A673 (cell line): ENCODE results near the gene INTS6L. TPM values are rescaled to one million over a fixed set of nuclear protein-coding genes. Genes with fewer than 3 reads are reported as not detected.

Experiments used
- BruUV-seq: library from RNA; stranded (reverse); fragments of 400-500 nt; replicated peaks from 2 replicates; lab custom pipeline; 2021; lab: Mats Ljungman, UMichigan
- CTCF ChIA-PET: fragments of 300-600 bp; sonication (Branson Sonifier 250); formaldehyde crosslinking; loops from one replicate; lab custom pipeline; 2022; ENCODE audit warnings: antibody characterized with exemption; lab: Charles Lee
- POLR2A ChIA-PET: fragments of 300-600 bp; sonication (Branson Sonifier 250); formaldehyde crosslinking; loops from one replicate; lab custom pipeline; 2022; ENCODE audit warnings: antibody characterized with exemption; ENCODE audit not compliant: low non-redundant PET; lab: Charles Lee
- DNase-seq: peaks from one replicate; pipeline ENCODE4 v3.0.0-alpha.2; 2015; ENCODE audit warnings: low spot score
- H3K27ac ChIP-seq: fragments of 200-600 bp; sonication (generic); 2 replicates; pipeline ENCODE4 v1.5.1; 2016; ENCODE audit warnings: mixed run types, low read depth, mild to moderate bottlenecking, mixed read lengths, antibody characterized with exemption, low read length; ENCODE audit not compliant: poor library complexity, severe bottlenecking
- H3K27me3 ChIP-seq: fragments of 200-600 bp; sonication (generic); replicated peaks from 2 replicates; pipeline ENCODE4 v1.6.1; 2017; ENCODE audit warnings: mixed run types, low read depth, mild to moderate bottlenecking, mixed read lengths, antibody characterized with exemption, low read length; ENCODE audit not compliant: insufficient read depth, poor library complexity
- H3K36me3 ChIP-seq: fragments of 200-600 bp; sonication (generic); 2 replicates; pipeline ENCODE4 v1.6.1; 2016; ENCODE audit warnings: mixed run types, mild to moderate bottlenecking, mixed read lengths, antibody characterized with exemption, low read length; ENCODE audit not compliant: insufficient read depth, poor library complexity, severe bottlenecking
- H3K4me1 ChIP-seq: fragments of 200-600 bp; sonication (generic); 2 replicates; pipeline ENCODE4 v1.6.1; 2017; ENCODE audit warnings: mixed run types, mild to moderate bottlenecking, mixed read lengths, antibody characterized with exemption, low read length; ENCODE audit not compliant: insufficient read depth, poor library complexity, severe bottlenecking
- H3K4me3 ChIP-seq: fragments of 200-600 bp; sonication (generic); 2 replicates; pipeline ENCODE4 v1.5.1; 2016; ENCODE audit warnings: low read depth, mixed run types, mild to moderate bottlenecking, mixed read lengths, low read length; ENCODE audit not compliant: poor library complexity, severe bottlenecking
- H3K9me3 ChIP-seq: fragments of 200-600 bp; sonication (generic); 2 replicates; pipeline ENCODE4 v1.6.1; 2016; ENCODE audit warnings: mixed run types, low read depth, mild to moderate bottlenecking, mixed read lengths, antibody characterized with exemption, low read length; ENCODE audit not compliant: poor library complexity, severe bottlenecking
- EZH2 ChIP-seq: fragments of 200-600 bp; sonication (generic); IDR thresholded peaks from 2 replicates; pipeline ENCODE4 v1.6.1; 2017; ENCODE audit warnings: borderline replicate concordance, low read depth, mild to moderate bottlenecking, mixed read lengths, antibody characterized with exemption, low read length; ENCODE audit not compliant: poor library complexity, severe bottlenecking
- intact Hi-C: fragments of 100-400 bp; cut with micrococcal nuclease; formaldehyde crosslinking; loops from one replicate; pipeline ENCODE4 v1.10.0; 2022; ENCODE audit not compliant: unreplicated experiment
- total RNA-seq: library from RNA; stranded (reverse); gene quantifications from 2 replicates; pipeline ENCODE4 v1.2.3, GENCODE V29; 2021
- TF ChIP-seq, protein P1 (sequence below): fragments of 300-800, 200-600 bp; sonication (generic); conservative IDR thresholded peaks from 2 replicates; pipeline ENCODE4 v1.5.1; 2017; ENCODE audit warnings: low read depth, mild to moderate bottlenecking, antibody characterized with exemption, low read length, moderate library complexity, mixed read lengths

Gene INTS6L
- total RNA-seq, 1 experiment from 2014 or later: 14.4 TPM

DNA sequence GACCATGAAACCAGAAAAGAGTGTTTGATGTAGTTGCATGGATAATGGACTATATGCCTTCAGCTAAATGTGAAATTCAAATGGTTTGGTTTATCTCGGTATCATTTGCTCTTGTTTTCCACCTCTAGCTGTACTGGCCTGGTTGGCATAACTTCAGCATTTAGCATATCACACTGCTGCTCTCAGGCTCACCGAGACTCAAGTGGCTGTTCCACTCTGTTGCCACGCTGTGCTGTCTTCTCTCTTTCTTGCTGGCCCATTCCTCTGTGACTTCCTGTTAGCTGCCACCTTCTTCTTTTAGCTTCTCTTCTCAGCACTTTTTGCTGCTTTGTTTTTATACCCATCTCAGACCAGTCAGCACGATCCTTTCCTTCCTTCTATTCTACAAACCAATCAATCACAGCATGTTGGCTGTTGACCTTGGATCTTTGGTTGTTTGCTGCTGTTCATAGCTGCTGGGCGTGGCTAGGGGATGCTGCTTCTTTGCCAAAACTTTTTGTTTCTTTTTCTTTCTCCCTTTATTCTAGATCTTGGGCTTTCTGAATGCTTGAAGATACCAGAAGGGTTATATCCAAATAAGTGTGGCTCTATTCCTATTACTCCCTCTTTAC lies 24.0 kb downstream of the INTS6L start:
- TF ChIP-seq, protein P1, sequence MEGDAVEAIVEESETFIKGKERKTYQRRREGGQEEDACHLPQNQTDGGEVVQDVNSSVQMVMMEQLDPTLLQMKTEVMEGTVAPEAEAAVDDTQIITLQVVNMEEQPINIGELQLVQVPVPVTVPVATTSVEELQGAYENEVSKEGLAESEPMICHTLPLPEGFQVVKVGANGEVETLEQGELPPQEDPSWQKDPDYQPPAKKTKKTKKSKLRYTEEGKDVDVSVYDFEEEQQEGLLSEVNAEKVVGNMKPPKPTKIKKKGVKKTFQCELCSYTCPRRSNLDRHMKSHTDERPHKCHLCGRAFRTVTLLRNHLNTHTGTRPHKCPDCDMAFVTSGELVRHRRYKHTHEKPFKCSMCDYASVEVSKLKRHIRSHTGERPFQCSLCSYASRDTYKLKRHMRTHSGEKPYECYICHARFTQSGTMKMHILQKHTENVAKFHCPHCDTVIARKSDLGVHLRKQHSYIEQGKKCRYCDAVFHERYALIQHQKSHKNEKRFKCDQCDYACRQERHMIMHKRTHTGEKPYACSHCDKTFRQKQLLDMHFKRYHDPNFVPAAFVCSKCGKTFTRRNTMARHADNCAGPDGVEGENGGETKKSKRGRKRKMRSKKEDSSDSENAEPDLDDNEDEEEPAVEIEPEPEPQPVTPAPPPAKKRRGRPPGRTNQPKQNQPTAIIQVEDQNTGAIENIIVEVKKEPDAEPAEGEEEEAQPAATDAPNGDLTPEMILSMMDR: no peak
- TF ChIP-seq EZH2: no peak
- Histone ChIP-seq H3K4me1 (no peaks in the 10 kb centered on the region), H3K4me3 (no peak overlapping the region), H3K36me3 (no peaks in the 10 kb centered on the region), H3K27me3 (no peaks in the 10 kb centered on the region), H3K27ac (no peak overlapping the region), H3K9me3 (no peaks in the 10 kb centered on the region)
- no TSS peak for BruUV-seq
- intact Hi-C loops: no loop called here
- CTCF ChIA-PET: interaction anchor here (0.5 kb wide), 1 partner anchor 31 kb away, joined by 5 read pairs; no protein-coding TSS in a partner anchor
- POLR2A ChIA-PET: no interaction called here
- no peak for DNase-seq

DNA sequence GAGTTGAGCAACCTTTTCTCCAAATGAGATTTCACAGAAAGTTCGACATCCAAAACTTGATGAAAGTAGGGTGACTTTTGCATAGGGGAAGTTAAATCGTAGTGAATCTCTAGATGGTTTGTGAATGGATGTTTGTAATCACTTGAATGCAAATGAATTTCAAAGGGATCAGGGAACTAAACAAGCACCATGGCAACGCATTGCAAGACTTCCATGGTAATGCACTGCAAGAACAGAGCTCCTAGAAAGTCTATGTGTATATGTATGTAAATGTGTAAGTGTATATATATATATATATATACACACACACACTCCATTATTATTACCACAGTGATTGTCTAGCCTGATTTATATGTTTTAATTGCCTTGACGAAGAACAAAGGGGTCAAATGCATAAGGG lies 27.3 kb downstream of the INTS6L start:
- Histone ChIP-seq H3K4me1 (no peaks in the 10 kb centered on the region), H3K27ac (no peak overlapping the region), H3K27me3 (no peaks in the 10 kb centered on the region), H3K36me3 (no peaks in the 10 kb centered on the region), H3K4me3 (no peak overlapping the region), H3K9me3 (no peaks in the 10 kb centered on the region)
- CTCF ChIA-PET: no interaction called here
- no TSS peak for BruUV-seq
- intact Hi-C loops: no loop called here
- TF ChIP-seq, protein P1: no peak
- TF ChIP-seq EZH2: no peak
- no peak for DNase-seq
- POLR2A ChIA-PET: no interaction called here

DNA sequence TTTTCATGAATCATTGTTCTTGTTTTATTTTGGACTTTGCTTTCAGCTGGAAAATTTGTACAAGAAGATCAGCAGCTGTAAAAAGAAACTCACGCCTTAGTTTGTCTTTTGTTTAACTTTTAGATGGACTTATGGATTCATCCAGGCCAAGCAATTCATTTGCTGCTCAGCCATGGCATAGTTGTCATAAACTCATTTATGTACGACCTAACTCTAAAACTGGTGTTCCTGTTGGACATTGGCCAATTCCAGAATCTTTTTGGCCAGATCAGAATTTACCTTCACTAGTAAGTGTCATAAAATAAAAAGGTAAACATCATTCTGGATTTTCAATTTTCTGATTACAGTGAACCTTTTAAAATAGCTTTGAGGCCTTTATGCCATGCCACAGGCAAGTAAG lies 29.1 kb downstream of the INTS6L start:
- ChIA-PET CTCF (no interaction called here), POLR2A (no interaction called here)
- Histone ChIP-seq H3K27ac (no peak overlapping the region), H3K9me3 (no peaks in the 10 kb centered on the region), H3K27me3 (no peaks in the 10 kb centered on the region), H3K36me3 (no peaks in the 10 kb centered on the region), H3K4me3 (no peak overlapping the region), H3K4me1 (no peaks in the 10 kb centered on the region)
- intact Hi-C loops: no loop called here
- no peak for DNase-seq
- TF ChIP-seq, protein P1: no peak
- TF ChIP-seq EZH2: no peak
- no TSS peak for BruUV-seq
